Pancreas (tissue), 10 donors: ENCODE results near the gene YBX1. TPM values are rescaled to one million over a fixed set of nuclear protein-coding genes. Genes with fewer than 3 reads are reported as not detected.
"Not testable (repeated sequence)": the region's sequence is repeated elsewhere in the genome, so short reads cannot be mapped to it uniquely, and the experiment has no call there.

ENCODE experiments used
- ATAC-seq, 4 donors: fragments of 200-7000 bp; cut with Tn5 transposase; one replicate each; pipeline versions ENCODE4 v1.8.0 to v1.9.1; 2020; ENCODE audit warnings: mild to moderate bottlenecking in 4 of 4, moderate library complexity in 4 of 4
- DNase-seq, 6 donors: peaks; one replicate each; pipeline ENCODE4 v3.0.0-alpha.2; 2020
- FAIRE-seq: peaks from 2 replicates; lab custom pipeline; 2012; peaks lifted over from hg19 to GRCh38; lab: Jason Lieb, UNC
- H3K27ac ChIP-seq, 4 donors: fragments of 200-600 bp; sonication (generic); 1 replicate in 3 of 4; 2 replicates in 1 of 4; pipeline versions ENCODE4 v1.5.0 to v1.8.0; 2020
- H3K27me3 ChIP-seq, 4 donors: fragments of 200-600 bp; one replicate each; pipeline ENCODE4 v1.8.0; 2021
- H3K36me3 ChIP-seq, 3 donors: fragments of 200-600 bp; sonication (generic) in 1 of 3; one replicate each; pipeline versions ENCODE4 v1.5.0 to v1.8.0; 2020 to 2021
- H3K4me1 ChIP-seq, 3 donors: fragments of 200-600 bp; one replicate each; pipeline ENCODE4 v1.8.0; 2021
- H3K4me3 ChIP-seq, 4 donors: fragments of 200-600 bp; sonication (generic) in 2 of 4; one replicate each; pipeline versions ENCODE4 v1.5.0 to v1.8.0; 2020 to 2021
- H3K9me3 ChIP-seq, 4 donors: fragments of 200-600 bp; one replicate each; pipeline ENCODE4 v1.8.0; 2021
- WGBS, 2 donors: extraction: QIAGEN DNeasy Blood & Tissue Kit; methylation state at CpG; one replicate each; pipeline ENCODE4 v1.1.7; 2013; 5-methylcytosine and 5-hydroxymethylcytosine counted together
- intact Hi-C, 3 donors: fragments of 100-400 bp; cut with DNase I; formaldehyde crosslinking; loops; one replicate each; pipeline versions ENCODE4 v1.11.1 to v1.14.2; 2022
- polyA plus RNA-seq, 2 donors: library from polyadenylated mRNA; stranded (reverse); fragments of 200-250 nt; gene quantifications; one replicate each; pipeline ENCODE4 v1.2.3, GENCODE V29; 2013
- total RNA-seq, 6 donors: library from RNA; stranded (reverse); fragmentation: NEBNext Ultra II Directional in 4 of 6; extraction: Animal tissue kit (Norgen Biotek cat#: 25700) in 4 of 6; gene quantifications; one replicate each; pipeline versions ENCODE4 v1.2.1 to v1.2.4, GENCODE V29; 2021 to 2023
- TF ChIP-seq, protein P1 (sequence below), 4 donors: fragments of 200-600 bp; sonication (generic) in 3 of 4; IDR thresholded peaks; one replicate each; pipeline versions ENCODE4 v1.5.0 to v1.8.0; 2021; ENCODE audit warnings: antibody characterized with exemption in 4 of 4
- donor health status: healthy with polysubstance abuse.
- donor health status: DM: no; HTN: no; CAD: no; lungs with moderate emphysema.
- donor health status: DM: no; HTN: no; CAD: no.
- donor health status: control.
- donor health status: control.
- donor health status: Bipolar disorder and iron deficiency.
- donor health status: DM: yes; HTN: yes; CAD: no.
- donor health status: DM: no; HTN: no; CAD: no.
- donor health status: DM: no; HTN: no; CAD: no.
- donor health status: DM: yes; HTN: yes; CAD: no.

YBX1 gene
- total and polyA plus RNA-seq, 8 donors: 97.4 to 240 (median 196) TPM

DNA sequence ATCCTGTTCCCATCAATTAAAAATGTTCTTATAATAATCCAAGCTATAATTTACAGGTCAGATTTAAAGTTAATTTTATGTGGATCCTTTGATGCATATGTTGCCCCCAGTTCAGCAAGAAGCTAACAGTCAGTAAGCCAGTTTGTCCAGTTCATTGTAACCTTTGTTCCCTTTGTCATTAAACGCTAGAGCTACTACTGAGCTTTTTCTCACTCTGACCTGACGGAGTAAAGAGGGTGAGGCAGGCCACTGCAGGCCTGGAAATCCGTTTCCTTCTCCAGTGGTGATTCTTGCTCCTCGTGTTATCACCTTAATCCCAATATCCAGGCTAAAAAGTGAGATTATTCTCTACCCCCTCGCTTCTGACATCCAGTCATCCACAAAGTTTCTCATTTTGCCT, 10.2 kb downstream of the YBX1 start:
- intact Hi-C loops: no loop called here
- TF ChIP-seq, protein P1, sequence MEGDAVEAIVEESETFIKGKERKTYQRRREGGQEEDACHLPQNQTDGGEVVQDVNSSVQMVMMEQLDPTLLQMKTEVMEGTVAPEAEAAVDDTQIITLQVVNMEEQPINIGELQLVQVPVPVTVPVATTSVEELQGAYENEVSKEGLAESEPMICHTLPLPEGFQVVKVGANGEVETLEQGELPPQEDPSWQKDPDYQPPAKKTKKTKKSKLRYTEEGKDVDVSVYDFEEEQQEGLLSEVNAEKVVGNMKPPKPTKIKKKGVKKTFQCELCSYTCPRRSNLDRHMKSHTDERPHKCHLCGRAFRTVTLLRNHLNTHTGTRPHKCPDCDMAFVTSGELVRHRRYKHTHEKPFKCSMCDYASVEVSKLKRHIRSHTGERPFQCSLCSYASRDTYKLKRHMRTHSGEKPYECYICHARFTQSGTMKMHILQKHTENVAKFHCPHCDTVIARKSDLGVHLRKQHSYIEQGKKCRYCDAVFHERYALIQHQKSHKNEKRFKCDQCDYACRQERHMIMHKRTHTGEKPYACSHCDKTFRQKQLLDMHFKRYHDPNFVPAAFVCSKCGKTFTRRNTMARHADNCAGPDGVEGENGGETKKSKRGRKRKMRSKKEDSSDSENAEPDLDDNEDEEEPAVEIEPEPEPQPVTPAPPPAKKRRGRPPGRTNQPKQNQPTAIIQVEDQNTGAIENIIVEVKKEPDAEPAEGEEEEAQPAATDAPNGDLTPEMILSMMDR (IDR thresholded peaks at IDR 0.05): no peak
- Histone ChIP-seq H3K4me1 (peaks cover 12 to 50% (median 32%) of the 10 kb centered on the region in 3 donors), H3K9me3 (no peaks in the 10 kb centered on the region), H3K4me3 (no peak overlapping the region), H3K27ac (peak overlapping the region in 2 of 4 donors; percentile 30 to 31), H3K36me3 (peaks cover 3 to 9% (median 4%) of the 10 kb centered on the region in 3 donors), H3K27me3 (no peaks in the 10 kb centered on the region)
- no peak for FAIRE-seq
- peak; percentile 66 to 89 (median 78) for ATAC-seq
- WGBS, 2 donors: 11 to 21% methylated on average over 5 of the region's 5 CpGs
- no peak for DNase-seq

GRCh38 chr1:42692911-42693310, 10.7 kb downstream of the YBX1 start:
- ATAC-seq (peak; percentile 55 to 69 (median 66)), DNase-seq (no peak), FAIRE-seq (no peak)
- WGBS, 2 donors: 29 to 39% methylated on average over 2 of the region's 2 CpGs
- Histone ChIP-seq H3K27ac (peak overlapping the region in 2 of 4 donors; percentile 30 to 31), H3K27me3 (no peaks in the 10 kb centered on the region), H3K9me3 (no peaks in the 10 kb centered on the region), H3K4me1 (peaks cover 12 to 46% (median 32%) of the 10 kb centered on the region in 3 donors), H3K4me3 (no peak overlapping the region), H3K36me3 (peaks cover 4 to 14% (median 6%) of the 10 kb centered on the region in 3 donors)
- TF ChIP-seq, protein P1 (IDR thresholded peaks at IDR 0.05): no peak
- intact Hi-C loops: no loop called here

- WGBS, 2 donors: 88 to 89% methylated on average over 4 of the region's 4 CpGs
- intact Hi-C loops: no loop called here
- Histone ChIP-seq H3K36me3 (peaks cover 4 to 40% (median 12%) of the 10 kb centered on the region in 3 donors), H3K27ac (no peak overlapping the region), H3K27me3 (no peaks in the 10 kb centered on the region), H3K4me3 (no peak overlapping the region), H3K9me3 (no peaks in the 10 kb centered on the region), H3K4me1 (peaks cover 4 to 8% (median 7%) of the 10 kb centered on the region in 3 donors)
- DNase-seq: no peak
- no peak for ATAC-seq
- TF ChIP-seq, protein P1 (IDR thresholded peaks at IDR 0.05): peak in 1 of 4 donors; percentile 5
- FAIRE-seq: no peak
Measured at GRCh38 chr1:42698081-42698813, 16.0 kb downstream of the YBX1 start.

DNA sequence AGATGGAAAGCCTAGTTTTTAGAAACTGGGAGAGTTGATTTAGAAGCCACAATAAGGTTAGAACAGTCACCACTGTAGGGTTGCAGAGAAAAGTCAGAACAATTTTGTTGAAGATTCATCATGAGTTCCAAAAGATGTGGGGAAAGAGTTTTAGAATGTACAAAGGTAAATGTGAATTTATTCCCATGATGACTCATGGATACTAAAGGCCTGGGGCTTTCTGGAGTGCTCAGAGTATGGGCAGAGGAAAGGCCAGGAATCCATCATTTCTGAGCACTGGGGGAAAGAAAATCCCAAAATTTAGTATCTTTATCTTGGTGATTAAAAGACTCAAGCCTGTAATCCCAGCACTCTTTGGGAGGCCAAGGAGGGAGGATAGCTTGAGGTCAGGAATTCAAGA, 17.8 kb downstream of the YBX1 start:
- Histone ChIP-seq H3K4me1 (no peaks in the 10 kb centered on the region), H3K4me3 (no peak overlapping the region), H3K9me3 (no peaks in the 10 kb centered on the region), H3K36me3 (peaks cover 4 to 49% (median 12%) of the 10 kb centered on the region in 3 donors), H3K27ac (no peak overlapping the region), H3K27me3 (no peaks in the 10 kb centered on the region)
- intact Hi-C loops: no loop called here
- ATAC-seq (no peak), DNase-seq (no peak), FAIRE-seq (no peak)
- TF ChIP-seq, protein P1 (IDR thresholded peaks at IDR 0.05): no peak

DNA sequence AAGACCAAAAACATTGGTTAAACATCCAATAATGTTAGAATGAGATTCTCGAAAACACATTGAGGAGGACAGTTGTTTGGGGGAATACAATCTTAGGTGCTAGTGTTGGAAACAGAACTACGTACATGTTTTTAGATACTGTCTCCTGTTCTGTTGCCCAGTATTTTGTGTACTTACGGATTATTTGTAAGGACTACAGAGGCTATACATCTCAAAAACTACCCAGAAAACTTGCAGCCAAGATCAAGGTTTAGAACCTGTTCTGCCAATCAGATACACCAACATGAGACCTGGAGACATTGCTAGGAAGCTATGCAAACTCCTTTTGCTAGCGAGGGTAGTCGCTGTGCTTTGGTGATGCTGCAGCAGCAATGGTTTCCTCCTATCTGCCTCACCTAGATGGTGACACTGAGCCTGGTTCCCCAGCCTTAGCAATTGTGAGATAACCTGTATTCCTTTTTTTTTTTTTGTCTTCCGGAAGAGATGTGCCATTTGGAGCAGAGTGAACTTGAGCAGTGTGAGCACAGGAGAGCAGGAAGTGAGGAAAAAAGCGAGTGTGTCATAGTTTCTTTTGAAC, 21.8 kb downstream of the YBX1 start:
- FAIRE-seq (no peak), DNase-seq (no peak), ATAC-seq (no peak)
- no peak overlapping the region for H3K27ac ChIP-seq
- no peak overlapping the region for H3K4me3 ChIP-seq
- H3K27me3 ChIP-seq: no peaks in the 10 kb centered on the region
- no peaks in the 10 kb centered on the region for H3K9me3 ChIP-seq
- peaks cover 0 to 28% (median 0%) of the 10 kb centered on the region in 3 donors for H3K36me3 ChIP-seq
- TF ChIP-seq, protein P1 (IDR thresholded peaks at IDR 0.05): no peak
- intact Hi-C loops: no loop called here
- 95 to 97% methylated on average over 7 of the region's 7 CpGs for WGBS, 2 donors
- H3K4me1 ChIP-seq: no peaks in the 10 kb centered on the region

DNA sequence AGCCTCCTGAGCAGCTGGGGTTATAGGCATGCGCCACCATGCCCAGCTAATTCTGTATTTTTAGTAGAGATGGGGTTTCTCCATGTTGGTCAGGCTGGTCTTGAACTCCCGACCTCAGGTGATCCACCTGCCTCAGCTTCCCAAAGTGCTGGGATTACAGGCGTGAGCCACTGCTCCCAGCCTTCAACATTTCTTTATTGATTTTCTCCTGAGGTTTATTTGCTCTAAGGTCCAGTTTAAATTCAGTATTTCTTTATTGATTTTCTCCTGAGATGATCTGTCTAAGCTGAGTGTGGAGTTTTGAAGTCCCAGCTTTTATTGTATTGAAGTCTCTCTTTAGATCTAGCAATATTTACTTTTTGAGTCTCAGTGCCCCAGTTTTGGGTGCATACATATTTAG, 30.6 kb downstream of the YBX1 start:
- H3K27me3 ChIP-seq, H3K27ac ChIP-seq, H3K36me3 ChIP-seq, H3K4me1 ChIP-seq, ATAC-seq, H3K9me3 ChIP-seq, FAIRE-seq, intact Hi-C loops, H3K4me3 ChIP-seq, DNase-seq: not testable (repeated sequence)
- WGBS, 2 donors: 72 to 73% methylated on average over 3 of the region's 3 CpGs
